Osteoblast (primary cell): ENCODE data around the gene MARCHF11. TPM values are rescaled to one million over a fixed set of nuclear protein-coding genes. Genes with fewer than 3 reads are reported as not detected.

Source experiments
- DNase-seq: peaks from one replicate; pipeline ENCODE4 v3.0.0; 2011; ENCODE audit warnings: low spot score, mixed read lengths; ENCODE audit not compliant: insufficient read length; ENCODE audit errors: missing footprints
- H2AFZ ChIP-seq: 2 replicates; pipeline ENCODE4 v1.6.0; 2011; ENCODE audit warnings: mild to moderate bottlenecking, low read length
- H3K27ac ChIP-seq: 2 replicates; pipeline ENCODE4 v1.5.1; 2011; ENCODE audit warnings: mild to moderate bottlenecking, low read depth, low read length, moderate library complexity
- H3K27me3 ChIP-seq: 2 replicates; pipeline ENCODE4 v1.6.0; 2012; ENCODE audit warnings: mild to moderate bottlenecking, control low read depth, inconsistent platforms, low read length, moderate library complexity; ENCODE audit not compliant: insufficient read depth
- H3K36me3 ChIP-seq: 2 replicates; pipeline ENCODE4 v1.5.1; 2011; ENCODE audit warnings: mild to moderate bottlenecking, low read length, control low read depth, moderate library complexity; ENCODE audit not compliant: insufficient read depth
- H3K4me1 ChIP-seq: 2 replicates; pipeline ENCODE4 v1.5.1; 2011; ENCODE audit warnings: mild to moderate bottlenecking, low read length, control low read depth, moderate library complexity; ENCODE audit not compliant: insufficient read depth
- H3K4me2 ChIP-seq: 2 replicates; pipeline ENCODE4 v1.6.0; 2011; ENCODE audit warnings: mild to moderate bottlenecking, low read length; ENCODE audit not compliant: insufficient read depth
- H3K4me3 ChIP-seq: fragments of 200-600 bp; sonication (generic); 3 replicates; pipeline ENCODE4 v1.5.1; 2012; ENCODE audit warnings: mild to moderate bottlenecking, low read length, inconsistent platforms; ENCODE audit not compliant: insufficient read depth
- H3K79me2 ChIP-seq: 2 replicates; pipeline ENCODE4 v1.6.0; 2012; ENCODE audit warnings: mild to moderate bottlenecking, low read length, control low read depth, inconsistent platforms; ENCODE audit not compliant: insufficient read depth
- H3K9me3 ChIP-seq: 2 replicates; pipeline ENCODE4 v1.5.1; 2011; ENCODE audit warnings: low read depth, low read length, control low read depth
- H4K20me1 ChIP-seq: 2 replicates; pipeline ENCODE4 v1.6.0; 2012; ENCODE audit warnings: mild to moderate bottlenecking, low read length, control low read depth; ENCODE audit not compliant: insufficient read depth
- total RNA-seq: library from RNA; depleted of rRNA; stranded (reverse); fragments of >200 nt; gene quantifications from 2 replicates; pipeline ENCODE4 v1.2.3, GENCODE V29; 2012
- TF ChIP-seq, protein P1 (sequence below): IDR thresholded peaks from 2 replicates; pipeline ENCODE4 v1.5.1; 2011; ENCODE audit warnings: mild to moderate bottlenecking, low read depth, low read length, moderate library complexity; ENCODE audit errors: extremely low read depth

Gene MARCHF11
- total RNA-seq, 1 donor = not detected

DNA sequence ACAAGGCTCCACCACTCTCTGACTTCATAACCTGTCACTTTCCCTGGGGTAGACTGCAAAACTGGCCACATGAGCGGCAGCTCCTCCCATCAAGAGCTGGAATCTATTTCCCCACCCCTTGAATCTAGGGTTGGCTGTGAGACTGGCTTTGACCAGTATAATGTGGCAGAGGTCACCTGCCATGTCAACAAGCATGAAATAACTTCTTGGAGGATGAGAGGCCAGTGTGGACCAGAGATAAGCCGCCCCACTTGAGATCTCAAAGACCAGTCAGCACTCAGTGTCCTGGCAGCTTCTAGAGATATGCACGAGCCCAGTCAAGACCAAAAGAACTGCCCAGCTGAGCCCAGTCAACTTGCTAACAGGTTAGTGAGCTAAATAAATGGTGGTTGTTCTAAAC is 59.0 kb downstream of the MARCHF11 start:
- Histone ChIP-seq H3K9me3 (peaks cover 3% of the 10 kb centered on the region), H3K27me3 (no peaks in the 10 kb centered on the region), H3K79me2 (no peaks in the 10 kb centered on the region), H3K4me3 (no peak overlapping the region), H3K4me2 (no peak overlapping the region), H3K36me3 (no peaks in the 10 kb centered on the region), H3K27ac (no peak overlapping the region), H3K4me1 (no peaks in the 10 kb centered on the region), H4K20me1 (no peaks in the 10 kb centered on the region), H2AFZ (no peak overlapping the region)
- no peak for DNase-seq
- TF ChIP-seq, protein P1, sequence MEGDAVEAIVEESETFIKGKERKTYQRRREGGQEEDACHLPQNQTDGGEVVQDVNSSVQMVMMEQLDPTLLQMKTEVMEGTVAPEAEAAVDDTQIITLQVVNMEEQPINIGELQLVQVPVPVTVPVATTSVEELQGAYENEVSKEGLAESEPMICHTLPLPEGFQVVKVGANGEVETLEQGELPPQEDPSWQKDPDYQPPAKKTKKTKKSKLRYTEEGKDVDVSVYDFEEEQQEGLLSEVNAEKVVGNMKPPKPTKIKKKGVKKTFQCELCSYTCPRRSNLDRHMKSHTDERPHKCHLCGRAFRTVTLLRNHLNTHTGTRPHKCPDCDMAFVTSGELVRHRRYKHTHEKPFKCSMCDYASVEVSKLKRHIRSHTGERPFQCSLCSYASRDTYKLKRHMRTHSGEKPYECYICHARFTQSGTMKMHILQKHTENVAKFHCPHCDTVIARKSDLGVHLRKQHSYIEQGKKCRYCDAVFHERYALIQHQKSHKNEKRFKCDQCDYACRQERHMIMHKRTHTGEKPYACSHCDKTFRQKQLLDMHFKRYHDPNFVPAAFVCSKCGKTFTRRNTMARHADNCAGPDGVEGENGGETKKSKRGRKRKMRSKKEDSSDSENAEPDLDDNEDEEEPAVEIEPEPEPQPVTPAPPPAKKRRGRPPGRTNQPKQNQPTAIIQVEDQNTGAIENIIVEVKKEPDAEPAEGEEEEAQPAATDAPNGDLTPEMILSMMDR = no peak

DNA sequence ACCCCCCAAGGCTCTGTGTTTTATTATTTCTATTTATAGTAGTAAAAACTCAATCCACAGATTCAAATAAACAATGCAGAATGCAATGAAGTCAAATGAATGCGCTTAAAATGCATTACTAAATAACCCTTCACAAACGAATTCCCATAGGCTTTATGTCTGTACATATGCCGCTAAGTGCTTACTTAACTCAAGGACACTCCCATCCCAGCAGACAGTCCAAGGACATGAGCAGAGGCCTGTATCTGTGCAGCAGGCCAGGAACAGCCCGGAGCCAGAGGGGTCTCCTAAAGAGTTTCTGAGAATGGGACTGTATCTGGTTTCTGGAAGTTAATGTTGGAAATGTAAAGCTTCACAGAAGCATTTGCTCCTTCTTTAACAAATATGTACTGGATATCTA is 59.8 kb downstream of the MARCHF11 start:
- Histone ChIP-seq H3K79me2 (no peaks in the 10 kb centered on the region), H3K4me2 (no peak overlapping the region), H3K9me3 (peaks cover 3% of the 10 kb centered on the region), H3K4me1 (no peaks in the 10 kb centered on the region), H3K27me3 (no peaks in the 10 kb centered on the region), H2AFZ (no peak overlapping the region), H3K4me3 (no peak overlapping the region), H3K27ac (no peak overlapping the region), H3K36me3 (no peaks in the 10 kb centered on the region), H4K20me1 (no peaks in the 10 kb centered on the region)
- DNase-seq = no peak
- TF ChIP-seq, protein P1 = no peak

DNA sequence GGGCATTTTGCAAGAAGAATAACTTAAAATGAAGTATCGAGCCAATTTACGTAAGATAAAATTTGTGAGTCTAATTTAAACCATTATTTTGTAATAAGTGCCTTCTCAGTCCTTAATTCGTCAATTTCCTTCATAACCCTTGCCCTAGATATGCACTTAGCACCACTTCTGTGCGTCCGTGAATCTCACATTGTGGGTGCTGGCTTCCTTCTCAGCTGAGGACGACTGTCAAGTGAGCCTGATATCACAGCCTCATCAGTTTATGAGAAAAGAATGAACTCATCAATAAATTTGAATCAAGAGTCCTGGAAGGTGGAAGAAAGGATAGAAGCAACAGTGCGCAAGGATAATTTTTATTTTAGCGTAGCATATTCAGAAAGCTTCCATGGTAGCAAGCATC is 64.5 kb downstream of the MARCHF11 start:
- no peaks in the 10 kb centered on the region for H3K36me3 ChIP-seq
- H3K79me2 ChIP-seq = no peaks in the 10 kb centered on the region
- H3K4me1 ChIP-seq = no peaks in the 10 kb centered on the region
- H4K20me1 ChIP-seq = no peaks in the 10 kb centered on the region
- no peak overlapping the region for H2AFZ ChIP-seq
- no peaks in the 10 kb centered on the region for H3K27me3 ChIP-seq
- no peak overlapping the region for H3K27ac ChIP-seq
- H3K9me3 ChIP-seq = peaks cover 3% of the 10 kb centered on the region
- DNase-seq = no peak
- H3K4me3 ChIP-seq = no peak overlapping the region
- TF ChIP-seq, protein P1 = no peak
- no peak overlapping the region for H3K4me2 ChIP-seq

DNA sequence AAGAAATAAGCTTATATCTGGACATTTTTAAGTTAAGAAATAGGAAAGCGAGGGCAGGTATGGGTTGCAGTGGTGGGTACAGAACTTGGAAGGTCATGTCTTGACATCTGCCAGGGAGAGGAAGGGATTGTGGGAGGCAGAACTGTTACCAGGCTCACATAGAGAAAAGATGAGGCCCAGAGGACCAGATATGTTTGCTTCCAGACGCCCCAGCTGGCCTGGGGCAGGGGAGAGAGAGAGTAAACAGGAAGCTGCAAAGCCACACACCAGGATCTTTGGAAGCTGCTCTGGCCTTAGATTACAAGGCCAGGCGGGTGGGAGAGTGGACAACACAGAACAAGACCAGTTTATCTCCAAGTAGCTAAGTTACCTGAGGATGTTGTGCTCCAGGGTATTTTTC is 71.2 kb downstream of the MARCHF11 start:
- Histone ChIP-seq H3K79me2 (no peaks in the 10 kb centered on the region), H2AFZ (no peak overlapping the region), H3K4me1 (no peaks in the 10 kb centered on the region), H3K27me3 (no peaks in the 10 kb centered on the region), H3K4me2 (no peak overlapping the region), H3K36me3 (no peaks in the 10 kb centered on the region), H4K20me1 (no peaks in the 10 kb centered on the region), H3K27ac (no peak overlapping the region), H3K9me3 (no peaks in the 10 kb centered on the region), H3K4me3 (no peak overlapping the region)
- TF ChIP-seq, protein P1 = no peak
- peak; percentile 51 for DNase-seq
